Cardiac muscle cell (in vitro differentiated cells and primary cell): ENCODE data around the gene CPED1. TPM values are rescaled to one million over a fixed set of nuclear protein-coding genes. Genes with fewer than 3 reads are reported as not detected.

Experiments
- DNase-seq, 2 donors: peaks; one replicate each; pipeline versions ENCODE4 v3.0.0 to v3.0.0-alpha.2; 2010 to 2017; ENCODE audit warnings: low read depth in 1 of 2, low spot score in 1 of 2
- H3K27ac ChIP-seq: fragments of 200-600 bp; sonication (generic); 2 replicates; pipeline ENCODE4 v1.5.1; 2016
- H3K27me3 ChIP-seq: fragments of 200-600 bp; sonication (generic); 2 replicates; pipeline ENCODE4 v1.6.0; 2016; ENCODE audit warnings: control low read depth
- H3K36me3 ChIP-seq: fragments of 200-600 bp; sonication (generic); 2 replicates; pipeline ENCODE4 v1.5.1; 2016; ENCODE audit warnings: control low read depth
- H3K4me1 ChIP-seq: fragments of 200-600 bp; sonication (generic); 2 replicates; pipeline ENCODE4 v1.8.1; 2017; ENCODE audit warnings: low read depth, mild to moderate bottlenecking, mixed run types
- H3K4me3 ChIP-seq: fragments of 200-600 bp; sonication (generic); 2 replicates; pipeline ENCODE4 v1.5.1; 2016; ENCODE audit warnings: mild to moderate bottlenecking
- H3K9me3 ChIP-seq: fragments of 200-600 bp; sonication (generic); 2 replicates; pipeline ENCODE4 v1.5.1; 2017; ENCODE audit warnings: low read depth, mild to moderate bottlenecking, control low read depth
- polyA plus RNA-seq: library from polyadenylated mRNA; unstranded; fragments of >200 nt; fragmentation: Nextera tagmentation; extraction: Ambion mirVana; gene quantifications from 2 replicates; pipeline ENCODE4 v1.2.1, GENCODE V29; 2016
- total RNA-seq: library from RNA; depleted of rRNA; stranded (reverse); fragments of >200 nt; gene quantifications from 2 replicates; pipeline ENCODE4 v1.2.3, GENCODE V29; 2016
- TF ChIP-seq, protein P1 (sequence below): IDR thresholded peaks from 2 replicates; pipeline ENCODE4 v1.5.1; 2012; ENCODE audit warnings: low read depth, mild to moderate bottlenecking, low read length

CPED1 gene
- total and polyA plus RNA-seq, 2 experiments from 2014 or later = 0.67 to 3.2 TPM

GRCh38 chr7:121328508-121329190 is 340.1 kb downstream of the CPED1 start, which contains the start of gene WNT16:
TSS of gene WNT16 (plus strand) at chr7:121329000. CDS start at chr7:121329293, 293 bp downstream.
- Histone ChIP-seq H3K9me3 (no peaks in the 10 kb centered on the region), H3K27me3 (peaks cover 61% of the 10 kb centered on the region), H3K4me3 (peak within 1 kb of the TSS; percentile 18), H3K36me3 (no peaks in the 10 kb centered on the region), H3K27ac (no peak within 1 kb of the TSS), H3K4me1 (no peaks in the 10 kb centered on the region)
- DNase-seq = peak in 1 of 2 donors; percentile 7
- TF ChIP-seq, protein P1, sequence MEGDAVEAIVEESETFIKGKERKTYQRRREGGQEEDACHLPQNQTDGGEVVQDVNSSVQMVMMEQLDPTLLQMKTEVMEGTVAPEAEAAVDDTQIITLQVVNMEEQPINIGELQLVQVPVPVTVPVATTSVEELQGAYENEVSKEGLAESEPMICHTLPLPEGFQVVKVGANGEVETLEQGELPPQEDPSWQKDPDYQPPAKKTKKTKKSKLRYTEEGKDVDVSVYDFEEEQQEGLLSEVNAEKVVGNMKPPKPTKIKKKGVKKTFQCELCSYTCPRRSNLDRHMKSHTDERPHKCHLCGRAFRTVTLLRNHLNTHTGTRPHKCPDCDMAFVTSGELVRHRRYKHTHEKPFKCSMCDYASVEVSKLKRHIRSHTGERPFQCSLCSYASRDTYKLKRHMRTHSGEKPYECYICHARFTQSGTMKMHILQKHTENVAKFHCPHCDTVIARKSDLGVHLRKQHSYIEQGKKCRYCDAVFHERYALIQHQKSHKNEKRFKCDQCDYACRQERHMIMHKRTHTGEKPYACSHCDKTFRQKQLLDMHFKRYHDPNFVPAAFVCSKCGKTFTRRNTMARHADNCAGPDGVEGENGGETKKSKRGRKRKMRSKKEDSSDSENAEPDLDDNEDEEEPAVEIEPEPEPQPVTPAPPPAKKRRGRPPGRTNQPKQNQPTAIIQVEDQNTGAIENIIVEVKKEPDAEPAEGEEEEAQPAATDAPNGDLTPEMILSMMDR = no peak

DNA sequence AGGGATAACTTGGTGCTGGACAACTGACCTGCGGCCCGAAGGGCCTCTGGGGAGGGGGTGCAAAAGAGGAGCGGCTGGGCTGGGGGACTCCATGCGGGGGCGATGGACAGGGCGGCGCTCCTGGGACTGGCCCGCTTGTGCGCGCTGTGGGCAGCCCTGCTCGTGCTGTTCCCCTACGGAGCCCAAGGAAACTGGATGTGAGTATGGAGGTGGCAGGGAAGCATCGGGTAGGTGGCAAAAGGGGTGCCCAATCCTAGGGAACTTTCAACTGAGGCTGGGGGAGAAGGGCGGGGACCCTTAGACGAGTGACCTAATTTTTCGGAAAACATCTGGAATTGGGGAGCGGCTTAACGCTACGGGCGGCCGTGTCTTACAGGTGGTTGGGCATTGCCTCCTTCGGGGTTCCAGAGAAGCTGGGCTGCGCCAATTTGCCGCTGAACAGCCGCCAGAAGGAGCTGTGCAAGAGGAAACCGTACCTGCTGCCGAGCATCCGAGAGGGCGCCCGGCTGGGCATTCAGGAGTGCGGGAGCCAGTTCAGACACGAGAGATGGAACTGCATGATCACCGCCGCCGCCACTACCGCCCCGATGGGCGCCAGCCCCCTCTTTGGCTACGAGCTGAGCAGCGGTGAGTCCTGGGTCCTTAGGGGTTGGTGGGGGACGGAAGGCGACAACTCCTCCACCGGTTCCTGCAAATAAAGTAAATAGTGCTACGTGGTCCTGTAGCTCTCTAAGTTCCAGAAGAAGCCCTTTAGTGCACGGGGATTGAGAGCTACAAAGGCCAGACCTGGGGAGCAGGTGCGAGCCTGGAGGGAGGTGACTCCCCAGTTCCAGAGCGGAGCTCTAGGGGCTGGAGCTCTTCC is 340.9 kb downstream of the CPED1 start:
- TF ChIP-seq, protein P1 = no peak
- DNase-seq = peak in 1 of 2 donors; percentile 48
- H3K4me3 ChIP-seq = peak overlapping the region; percentile 18
- H3K9me3 ChIP-seq = no peaks in the 10 kb centered on the region
- no peaks in the 10 kb centered on the region for H3K4me1 ChIP-seq
- H3K27me3 ChIP-seq = peaks cover 62% of the 10 kb centered on the region
- no peaks in the 10 kb centered on the region for H3K36me3 ChIP-seq
- no peak overlapping the region for H3K27ac ChIP-seq

GRCh38 chr7:121330053-121330833 is 341.7 kb downstream of the CPED1 start:
- Histone ChIP-seq H3K36me3 (no peaks in the 10 kb centered on the region), H3K27me3 (peaks cover 70% of the 10 kb centered on the region), H3K9me3 (no peaks in the 10 kb centered on the region), H3K4me1 (no peaks in the 10 kb centered on the region), H3K27ac (no peak overlapping the region), H3K4me3 (peak overlapping the region; percentile 18)
- peak in 1 of 2 donors; percentile 16 for DNase-seq
- TF ChIP-seq, protein P1 = no peak

GRCh38 chr7:121331048-121331447 is 342.5 kb downstream of the CPED1 start:
- H3K27ac ChIP-seq = no peak overlapping the region
- no peak for DNase-seq
- H3K36me3 ChIP-seq = no peaks in the 10 kb centered on the region
- peaks cover 75% of the 10 kb centered on the region for H3K27me3 ChIP-seq
- H3K4me1 ChIP-seq = no peaks in the 10 kb centered on the region
- H3K4me3 ChIP-seq = no peak overlapping the region
- TF ChIP-seq, protein P1 = no peak
- H3K9me3 ChIP-seq = no peaks in the 10 kb centered on the region

- Histone ChIP-seq H3K4me1 (no peaks in the 10 kb centered on the region), H3K27ac (no peak overlapping the region), H3K36me3 (no peaks in the 10 kb centered on the region), H3K9me3 (no peaks in the 10 kb centered on the region), H3K27me3 (peaks cover 75% of the 10 kb centered on the region), H3K4me3 (no peak overlapping the region)
- DNase-seq = no peak
- TF ChIP-seq, protein P1 = no peak
Measured at GRCh38 chr7:121331574-121331973, 343.1 kb downstream of the CPED1 start.
